Spleen (tissue), 7 donors: ENCODE data around the gene CIDEA.

Experiments used
- POLR2A ChIP-seq, 3 donors: fragments of 450-650 bp; IDR thresholded peaks; one replicate each; pipeline ENCODE4 v1.5.1; 2017; ENCODE audit warnings: antibody characterized with exemption in 3 of 3, mild to moderate bottlenecking in 1 of 3
- TF ChIP-seq, protein P1 (sequence below), 11 experiments: fragments of 200-600 bp in 7 of 11; fragments of 450-650 bp in 4 of 11; sonication (generic) in 4 of 11; IDR thresholded peaks in 8 of 11; conservative IDR thresholded peaks in 3 of 11; 1 replicate in 7 of 11; 2 replicates in 4 of 11; pipeline versions ENCODE4 v1.4.0 to v1.8.0; 2016 to 2021; ENCODE audit warnings: antibody characterized with exemption in 11 of 11, inconsistent platforms in 4 of 11, mild to moderate bottlenecking in 1 of 11
- donor health status: DM: no; HTN: no; CAD: no; lungs with moderate emphysema.
- donor health status: DM: no; HTN: no; CAD: no.
- donor health status: DM: no; HTN: no; CAD: no.

DNA sequence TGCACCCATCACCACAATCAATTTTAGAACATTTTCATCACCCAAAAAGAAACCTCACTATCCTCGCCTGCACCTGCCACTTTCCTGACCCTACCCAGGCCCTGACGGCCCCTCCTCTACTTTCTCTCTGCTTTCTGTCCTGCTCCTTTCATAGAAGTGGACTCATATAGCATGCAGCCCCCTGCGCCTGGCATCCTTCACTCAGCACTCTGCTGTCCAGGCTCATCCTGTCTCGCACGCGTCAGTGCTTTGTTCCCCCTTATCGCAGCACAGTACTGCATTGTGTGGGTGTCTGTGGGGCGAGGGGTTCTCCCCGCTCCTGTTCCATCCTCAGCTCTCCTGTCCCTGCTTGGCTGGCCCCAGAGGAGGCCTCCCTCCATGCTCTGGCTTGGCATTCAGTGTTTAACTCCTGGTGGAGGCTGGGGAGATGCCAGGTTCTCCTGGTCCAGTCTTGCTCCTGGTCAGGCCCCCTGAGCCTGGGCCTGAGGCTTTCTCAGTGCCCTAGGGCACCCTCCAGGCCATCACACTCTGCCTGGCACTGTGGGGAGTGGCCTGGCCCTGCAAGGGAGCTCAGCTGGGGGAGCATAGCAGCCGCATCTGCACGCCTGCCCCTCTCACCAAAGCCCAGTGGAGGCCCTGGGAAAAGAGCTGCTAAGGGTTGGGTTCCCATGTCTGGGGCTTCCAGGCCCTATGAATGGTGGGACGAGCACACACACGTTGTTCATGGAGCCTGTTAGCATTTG, 47.3 kb downstream of the CIDEA start:
- TF ChIP-seq, protein P1, sequence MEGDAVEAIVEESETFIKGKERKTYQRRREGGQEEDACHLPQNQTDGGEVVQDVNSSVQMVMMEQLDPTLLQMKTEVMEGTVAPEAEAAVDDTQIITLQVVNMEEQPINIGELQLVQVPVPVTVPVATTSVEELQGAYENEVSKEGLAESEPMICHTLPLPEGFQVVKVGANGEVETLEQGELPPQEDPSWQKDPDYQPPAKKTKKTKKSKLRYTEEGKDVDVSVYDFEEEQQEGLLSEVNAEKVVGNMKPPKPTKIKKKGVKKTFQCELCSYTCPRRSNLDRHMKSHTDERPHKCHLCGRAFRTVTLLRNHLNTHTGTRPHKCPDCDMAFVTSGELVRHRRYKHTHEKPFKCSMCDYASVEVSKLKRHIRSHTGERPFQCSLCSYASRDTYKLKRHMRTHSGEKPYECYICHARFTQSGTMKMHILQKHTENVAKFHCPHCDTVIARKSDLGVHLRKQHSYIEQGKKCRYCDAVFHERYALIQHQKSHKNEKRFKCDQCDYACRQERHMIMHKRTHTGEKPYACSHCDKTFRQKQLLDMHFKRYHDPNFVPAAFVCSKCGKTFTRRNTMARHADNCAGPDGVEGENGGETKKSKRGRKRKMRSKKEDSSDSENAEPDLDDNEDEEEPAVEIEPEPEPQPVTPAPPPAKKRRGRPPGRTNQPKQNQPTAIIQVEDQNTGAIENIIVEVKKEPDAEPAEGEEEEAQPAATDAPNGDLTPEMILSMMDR (IDR thresholded peaks at IDR 0.05 in 8 of 11, conservative IDR thresholded peaks at IDR 0.05 in 3 of 11), result no peak
- TF ChIP-seq POLR2A (IDR thresholded peaks at IDR 0.05), result no peak
